ENCODE results near the gene ADCY10.

The ADCY10 gene

DNA sequence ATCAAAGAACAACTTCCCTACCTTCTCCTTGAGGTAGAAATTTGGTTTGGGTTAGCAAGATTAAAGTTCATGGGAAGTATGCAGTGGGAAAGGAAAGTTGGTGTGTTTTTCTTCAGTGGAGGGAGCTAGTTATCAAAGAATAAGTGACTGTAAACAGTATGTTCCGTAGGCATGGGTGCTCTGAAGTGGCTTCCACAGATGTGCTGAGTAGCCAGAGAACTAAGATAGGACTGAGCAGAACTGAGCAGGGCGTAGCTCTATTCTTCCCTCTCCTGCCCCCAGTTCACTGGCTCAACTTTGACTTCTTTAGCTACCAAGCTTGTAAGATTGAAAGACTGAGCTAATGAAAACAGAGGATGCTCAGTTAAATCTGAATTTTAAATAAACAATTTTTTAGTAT lies 3.4 kb downstream of the ADCY10 start:
- Histone ChIP-seq H3K36me3 (ENCODE audit: insufficient read depth, low read length) (no peaks in the 10 kb centered on the region), H2AFZ (ENCODE audit: low read length) (no peak overlapping the region), H3K9ac (ENCODE audit: low read length) (no peak overlapping the region), H3K27me3 (ENCODE audit: insufficient read depth, low read length) (no peaks in the 10 kb centered on the region), H3K27ac (ENCODE audit: low read depth, low read length, poor library complexity, severe bottlenecking) (no peak overlapping the region), H3K9me3 (ENCODE audit: low read length) (peaks cover 9% of the 10 kb centered on the region; the same call in 1 of the 2 replicates), H3K4me2 (ENCODE audit: low read length) (no peak overlapping the region), H3F3A (ENCODE audit: insufficient read depth, low read length) (no peaks in the 10 kb centered on the region), H3K79me2 (ENCODE audit: insufficient read depth, low read length) (no peaks in the 10 kb centered on the region), H3K4me3 (ENCODE audit: low read depth, low read length, poor library complexity, severe bottlenecking) (no peak overlapping the region), H3K9me2 (ENCODE audit: low read depth, low read length) (no peaks in the 10 kb centered on the region), H4K20me1 (ENCODE audit: insufficient read depth, low read length) (no peaks in the 10 kb centered on the region), H3K4me1 (ENCODE audit: insufficient read depth, low read length, severe bottlenecking) (no peaks in the 10 kb centered on the region)
- TF ChIP-seq EZH2 (IDR thresholded peaks at IDR 0.05; ENCODE audit: borderline replicate concordance, low read length): no peak

DNA sequence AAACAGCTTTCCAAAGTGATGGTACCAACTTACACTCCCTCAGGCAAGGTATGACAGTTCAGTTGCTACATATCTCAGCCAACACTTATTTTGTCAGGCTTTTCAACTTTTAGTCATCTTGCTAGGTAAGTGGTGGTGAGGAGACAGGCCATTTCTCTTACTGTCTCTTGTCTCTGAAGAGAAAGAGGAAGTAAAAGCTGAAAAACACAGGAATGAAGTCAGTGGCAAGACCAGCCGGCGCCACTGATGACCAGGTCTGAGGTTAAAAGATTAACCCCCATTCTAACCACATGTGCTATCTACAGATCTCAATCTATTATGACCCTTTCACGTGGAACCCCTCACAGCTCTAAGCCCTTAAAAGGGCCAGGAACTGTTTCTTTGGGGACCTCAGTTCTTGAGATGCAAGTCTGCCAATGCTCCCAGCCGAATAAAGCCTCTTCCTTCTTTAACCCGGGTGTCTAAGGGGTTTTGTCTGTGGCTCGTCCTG lies 4.2 kb downstream of the ADCY10 start:
- Histone ChIP-seq H3K9me2 (ENCODE audit: low read depth, low read length) (no peaks in the 10 kb centered on the region), H3K36me3 (ENCODE audit: insufficient read depth, low read length) (no peaks in the 10 kb centered on the region), H3K4me1 (ENCODE audit: insufficient read depth, low read length, severe bottlenecking) (no peaks in the 10 kb centered on the region), H3K79me2 (ENCODE audit: insufficient read depth, low read length) (no peaks in the 10 kb centered on the region), H3K27ac (ENCODE audit: low read depth, low read length, poor library complexity, severe bottlenecking) (no peak overlapping the region), H3K4me2 (ENCODE audit: low read length) (no peak overlapping the region), H4K20me1 (ENCODE audit: insufficient read depth, low read length) (no peaks in the 10 kb centered on the region), H3K9me3 (ENCODE audit: low read length) (peaks cover 9% of the 10 kb centered on the region; the same call in 1 of the 2 replicates), H3F3A (ENCODE audit: insufficient read depth, low read length) (no peaks in the 10 kb centered on the region), H3K27me3 (ENCODE audit: insufficient read depth, low read length) (no peaks in the 10 kb centered on the region), H2AFZ (ENCODE audit: low read length) (no peak overlapping the region), H3K4me3 (ENCODE audit: low read depth, low read length, poor library complexity, severe bottlenecking) (no peak overlapping the region), H3K9ac (ENCODE audit: low read length) (no peak overlapping the region)
- no peak for TF ChIP-seq EZH2 (IDR thresholded peaks at IDR 0.05; ENCODE audit: borderline replicate concordance, low read length)
- TF ChIP-seq CTCF (IDR thresholded peaks at IDR 0.05; ENCODE audit: low read length): no peak

GRCh38 chr1:167905671-167906070 lies 8.3 kb downstream of the ADCY10 start:
- Histone ChIP-seq H3K9ac (ENCODE audit: low read length) (no peak overlapping the region), H3K4me3 (ENCODE audit: low read depth, low read length, poor library complexity, severe bottlenecking) (no peak overlapping the region), H3F3A (ENCODE audit: insufficient read depth, low read length) (no peaks in the 10 kb centered on the region), H2AFZ (ENCODE audit: low read length) (no peak overlapping the region; the same call in 1 of the 2 replicates), H3K4me1 (ENCODE audit: insufficient read depth, low read length, severe bottlenecking) (no peaks in the 10 kb centered on the region), H3K4me2 (ENCODE audit: low read length) (no peak overlapping the region), H3K36me3 (ENCODE audit: insufficient read depth, low read length) (no peaks in the 10 kb centered on the region), H3K79me2 (ENCODE audit: insufficient read depth, low read length) (no peaks in the 10 kb centered on the region), H3K9me2 (ENCODE audit: low read depth, low read length) (no peaks in the 10 kb centered on the region), H3K27ac (ENCODE audit: low read depth, low read length, poor library complexity, severe bottlenecking) (no peak overlapping the region), H3K9me3 (ENCODE audit: low read length) (peaks cover 9% of the 10 kb centered on the region; the same call in 1 of the 2 replicates), H4K20me1 (ENCODE audit: insufficient read depth, low read length) (no peaks in the 10 kb centered on the region), H3K27me3 (ENCODE audit: insufficient read depth, low read length) (no peaks in the 10 kb centered on the region)
- TF ChIP-seq EZH2 (IDR thresholded peaks at IDR 0.05; ENCODE audit: borderline replicate concordance, low read length) (no peak), CTCF (IDR thresholded peaks at IDR 0.05; ENCODE audit: low read length) (no peak)

DNA sequence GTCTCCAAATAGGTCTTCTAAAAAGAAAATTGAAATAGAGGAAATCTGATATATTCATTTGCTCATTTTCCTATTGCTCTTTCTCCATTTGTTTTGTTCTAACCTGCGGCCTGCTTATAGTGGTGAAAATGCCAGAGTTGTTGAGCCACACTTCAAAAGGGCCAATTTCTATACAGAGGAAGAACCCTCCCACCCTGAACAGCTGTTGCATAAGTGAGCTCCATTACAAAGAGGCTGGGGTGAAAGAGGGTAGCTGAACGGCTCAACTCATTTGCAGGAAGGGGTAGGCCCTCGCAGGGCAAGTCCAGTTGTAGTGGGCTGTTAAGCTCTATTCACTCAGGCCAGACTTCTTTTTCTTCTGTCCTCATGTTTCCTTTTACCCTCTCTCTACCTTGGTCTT lies 8.8 kb downstream of the ADCY10 start:
- H2AFZ ChIP-seq (ENCODE audit: low read length): no peak overlapping the region; the same call in 1 of the 2 replicates
- no peaks in the 10 kb centered on the region for H4K20me1 ChIP-seq (ENCODE audit: insufficient read depth, low read length)
- no peaks in the 10 kb centered on the region for H3F3A ChIP-seq (ENCODE audit: insufficient read depth, low read length)
- H3K4me1 ChIP-seq (ENCODE audit: insufficient read depth, low read length, severe bottlenecking): no peaks in the 10 kb centered on the region
- no peaks in the 10 kb centered on the region for H3K9me2 ChIP-seq (ENCODE audit: low read depth, low read length)
- H3K27me3 ChIP-seq (ENCODE audit: insufficient read depth, low read length): no peaks in the 10 kb centered on the region
- no peak overlapping the region for H3K4me2 ChIP-seq (ENCODE audit: low read length)
- no peak overlapping the region for H3K9ac ChIP-seq (ENCODE audit: low read length)
- TF ChIP-seq EZH2 (IDR thresholded peaks at IDR 0.05; ENCODE audit: borderline replicate concordance, low read length) (no peak), CTCF (IDR thresholded peaks at IDR 0.05; ENCODE audit: low read length) (no peak)
- no peak overlapping the region for H3K27ac ChIP-seq (ENCODE audit: low read depth, low read length, poor library complexity, severe bottlenecking)
- no peaks in the 10 kb centered on the region for H3K79me2 ChIP-seq (ENCODE audit: insufficient read depth, low read length)
- H3K4me3 ChIP-seq (ENCODE audit: low read depth, low read length, poor library complexity, severe bottlenecking): no peak overlapping the region
- H3K36me3 ChIP-seq (ENCODE audit: insufficient read depth, low read length): no peaks in the 10 kb centered on the region
- peaks cover 5% of the 10 kb centered on the region; the same call in 1 of the 2 replicates for H3K9me3 ChIP-seq (ENCODE audit: low read length)

Data from OCI-LY1 (cell line).